A549 (cell line): Measurements from ENCODE around the gene RAP1GAP2.

Experiments used
- BHLHE40 ChIP-seq: IDR thresholded peaks from 2 replicates; pipeline ENCODE4 v1.6.1; 2012; ENCODE audit warnings: low read depth, low read length, inconsistent platforms
- CHD4 ChIP-seq: fragments of 200-600 bp; sonication (generic); IDR thresholded peaks from 2 replicates; pipeline ENCODE4 v1.6.1; 2016; ENCODE audit warnings: antibody characterized with exemption, mild to moderate bottlenecking, borderline replicate concordance
- HOXA7 ChIP-seq: fragments of 250-450 bp; sonication (Bioruptor Pico); IDR thresholded peaks from 2 replicates; pipeline ENCODE4 v1.5.0; 2020; ENCODE audit warnings: mild to moderate bottlenecking, moderate library complexity
- JUN ChIP-seq, 2 experiments: fragments of >200 bp; sonication (Bioruptor Twin); formaldehyde crosslinking; IDR thresholded peaks; 2 replicates in 1 of 2; 3 replicates in 1 of 2; pipeline ENCODE4 v1.6.1; 2016 to 2017
- MAFK ChIP-seq: fragments of 450-650 bp; IDR thresholded peaks from 2 replicates; pipeline ENCODE4 v1.6.1; 2014; ENCODE audit not compliant: partially characterized antibody
- POLR2A ChIP-seq: IDR thresholded peaks from 2 replicates; pipeline ENCODE4 v1.6.1; 2012; ENCODE audit warnings: mild to moderate bottlenecking, low read length
- RAD21 ChIP-seq, 2 experiments: fragments of >200 bp in 1 of 2; sonication (Bioruptor Twin) in 1 of 2; formaldehyde crosslinking in 1 of 2; IDR thresholded peaks in 1 of 2; conservative IDR thresholded peaks in 1 of 2; 2 replicates in 1 of 2; 3 replicates in 1 of 2; pipeline ENCODE4 v1.6.1; 2012 to 2018; ENCODE audit warnings: inconsistent platforms in 1 of 2
- SMC3 ChIP-seq: fragments of >200 bp; sonication (Bioruptor Twin); formaldehyde crosslinking; IDR thresholded peaks from 3 replicates; pipeline ENCODE4 v1.6.1; 2018; ENCODE audit warnings: inconsistent platforms
- TF ChIP-seq, protein P1 (sequence below): fragments of >200 bp; sonication (Bioruptor Twin); formaldehyde crosslinking; IDR thresholded peaks from 3 replicates; pipeline ENCODE4 v1.5.1; 2016
- TF ChIP-seq, protein P2 (sequence below): fragments of 150-350 bp; IDR thresholded peaks from 2 replicates; pipeline ENCODE4 v1.6.1; 2014; ENCODE audit warnings: low read depth, mild to moderate bottlenecking, low read length
- TF ChIP-seq, protein P3 (sequence below): IDR thresholded peaks from 2 replicates; pipeline ENCODE4 v1.6.1; 2012

DNA sequence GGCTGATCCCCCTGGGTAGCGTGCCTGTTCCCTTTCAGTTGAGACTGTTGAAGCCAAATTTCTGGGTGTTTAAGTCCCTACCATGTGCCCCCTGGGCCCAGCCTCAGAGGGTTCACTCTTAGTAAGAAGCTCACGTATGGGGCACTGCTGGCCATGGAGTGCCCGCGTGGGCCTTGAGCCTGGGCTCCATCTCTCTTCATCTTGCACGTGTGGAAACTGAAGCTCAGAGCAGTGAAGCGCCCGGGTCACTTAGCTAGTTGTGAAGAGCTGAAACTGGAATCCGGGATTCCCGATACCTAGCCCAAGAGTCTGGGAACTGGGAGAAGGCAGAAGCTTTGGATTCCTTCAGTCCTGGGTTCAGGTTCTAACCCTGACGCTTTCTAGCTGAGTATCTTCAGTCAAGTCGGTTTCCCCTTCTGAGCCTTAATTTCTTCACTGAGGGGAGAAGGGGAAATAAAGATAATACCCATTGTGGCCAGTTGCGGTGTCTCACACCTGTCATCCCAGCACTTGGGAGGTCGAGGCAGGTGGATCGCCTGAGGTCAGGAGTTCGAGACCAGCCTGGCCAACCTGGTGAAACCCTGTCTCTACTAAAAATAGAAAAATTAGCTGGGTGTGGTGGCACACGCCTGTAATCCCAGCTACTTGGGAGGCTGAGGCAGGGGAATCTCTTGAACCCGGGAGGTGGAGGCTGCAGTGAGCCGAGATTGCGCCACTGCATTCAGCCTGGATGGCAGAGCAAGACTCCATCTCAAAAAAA lies 163.3 kb downstream of the RAP1GAP2 start:
- TF ChIP-seq BHLHE40: no peak
- TF ChIP-seq, protein P1, sequence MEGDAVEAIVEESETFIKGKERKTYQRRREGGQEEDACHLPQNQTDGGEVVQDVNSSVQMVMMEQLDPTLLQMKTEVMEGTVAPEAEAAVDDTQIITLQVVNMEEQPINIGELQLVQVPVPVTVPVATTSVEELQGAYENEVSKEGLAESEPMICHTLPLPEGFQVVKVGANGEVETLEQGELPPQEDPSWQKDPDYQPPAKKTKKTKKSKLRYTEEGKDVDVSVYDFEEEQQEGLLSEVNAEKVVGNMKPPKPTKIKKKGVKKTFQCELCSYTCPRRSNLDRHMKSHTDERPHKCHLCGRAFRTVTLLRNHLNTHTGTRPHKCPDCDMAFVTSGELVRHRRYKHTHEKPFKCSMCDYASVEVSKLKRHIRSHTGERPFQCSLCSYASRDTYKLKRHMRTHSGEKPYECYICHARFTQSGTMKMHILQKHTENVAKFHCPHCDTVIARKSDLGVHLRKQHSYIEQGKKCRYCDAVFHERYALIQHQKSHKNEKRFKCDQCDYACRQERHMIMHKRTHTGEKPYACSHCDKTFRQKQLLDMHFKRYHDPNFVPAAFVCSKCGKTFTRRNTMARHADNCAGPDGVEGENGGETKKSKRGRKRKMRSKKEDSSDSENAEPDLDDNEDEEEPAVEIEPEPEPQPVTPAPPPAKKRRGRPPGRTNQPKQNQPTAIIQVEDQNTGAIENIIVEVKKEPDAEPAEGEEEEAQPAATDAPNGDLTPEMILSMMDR: no peak
- TF ChIP-seq RAD21 (conservative IDR thresholded peaks at IDR 0.05 in 1 of 2, IDR thresholded peaks at IDR 0.05 in 1 of 2): no peak
- no peak for TF ChIP-seq MAFK
- TF ChIP-seq, protein P2, sequence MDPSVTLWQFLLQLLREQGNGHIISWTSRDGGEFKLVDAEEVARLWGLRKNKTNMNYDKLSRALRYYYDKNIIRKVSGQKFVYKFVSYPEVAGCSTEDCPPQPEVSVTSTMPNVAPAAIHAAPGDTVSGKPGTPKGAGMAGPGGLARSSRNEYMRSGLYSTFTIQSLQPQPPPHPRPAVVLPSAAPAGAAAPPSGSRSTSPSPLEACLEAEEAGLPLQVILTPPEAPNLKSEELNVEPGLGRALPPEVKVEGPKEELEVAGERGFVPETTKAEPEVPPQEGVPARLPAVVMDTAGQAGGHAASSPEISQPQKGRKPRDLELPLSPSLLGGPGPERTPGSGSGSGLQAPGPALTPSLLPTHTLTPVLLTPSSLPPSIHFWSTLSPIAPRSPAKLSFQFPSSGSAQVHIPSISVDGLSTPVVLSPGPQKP: no peak
- TF ChIP-seq POLR2A: no peak
- TF ChIP-seq CHD4: peak; percentile 62; the same call in 1 of the 2 replicates
- TF ChIP-seq SMC3: no peak
- no peak for TF ChIP-seq HOXA7 (CRISPR knock-in tag)
- no peak for TF ChIP-seq JUN (IDR thresholded peaks at IDR 0.05)
- TF ChIP-seq, protein P3, sequence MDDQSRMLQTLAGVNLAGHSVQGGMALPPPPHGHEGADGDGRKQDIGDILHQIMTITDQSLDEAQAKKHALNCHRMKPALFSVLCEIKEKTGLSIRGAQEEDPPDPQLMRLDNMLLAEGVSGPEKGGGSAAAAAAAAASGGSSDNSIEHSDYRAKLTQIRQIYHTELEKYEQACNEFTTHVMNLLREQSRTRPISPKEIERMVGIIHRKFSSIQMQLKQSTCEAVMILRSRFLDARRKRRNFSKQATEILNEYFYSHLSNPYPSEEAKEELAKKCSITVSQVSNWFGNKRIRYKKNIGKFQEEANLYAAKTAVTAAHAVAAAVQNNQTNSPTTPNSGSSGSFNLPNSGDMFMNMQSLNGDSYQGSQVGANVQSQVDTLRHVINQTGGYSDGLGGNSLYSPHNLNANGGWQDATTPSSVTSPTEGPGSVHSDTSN: no peak
